ENCODE results near the gene RPL13.
"Not testable (repeated sequence)": the region's sequence is repeated elsewhere in the genome, so short reads cannot be mapped to it uniquely, and the experiment has no call there.

Gene RPL13

DNA sequence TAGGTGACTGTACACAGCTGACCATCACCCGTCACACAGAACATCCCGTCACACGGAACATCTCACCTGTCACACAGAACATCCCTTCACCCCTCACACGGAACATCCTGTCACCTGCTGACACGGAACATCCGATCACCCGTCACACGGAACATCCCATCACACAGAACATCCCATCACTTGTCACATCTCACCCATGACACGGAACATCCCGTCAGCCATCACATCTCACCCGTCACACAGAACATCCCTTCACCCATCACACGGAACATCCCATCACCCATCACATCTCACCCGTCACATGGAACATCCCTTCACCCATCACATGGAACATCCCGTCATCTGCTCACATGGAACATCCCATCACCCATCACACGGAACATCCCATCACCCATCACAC is 18.9 kb downstream of the RPL13 start:
- no peak for DNase-seq

DNA sequence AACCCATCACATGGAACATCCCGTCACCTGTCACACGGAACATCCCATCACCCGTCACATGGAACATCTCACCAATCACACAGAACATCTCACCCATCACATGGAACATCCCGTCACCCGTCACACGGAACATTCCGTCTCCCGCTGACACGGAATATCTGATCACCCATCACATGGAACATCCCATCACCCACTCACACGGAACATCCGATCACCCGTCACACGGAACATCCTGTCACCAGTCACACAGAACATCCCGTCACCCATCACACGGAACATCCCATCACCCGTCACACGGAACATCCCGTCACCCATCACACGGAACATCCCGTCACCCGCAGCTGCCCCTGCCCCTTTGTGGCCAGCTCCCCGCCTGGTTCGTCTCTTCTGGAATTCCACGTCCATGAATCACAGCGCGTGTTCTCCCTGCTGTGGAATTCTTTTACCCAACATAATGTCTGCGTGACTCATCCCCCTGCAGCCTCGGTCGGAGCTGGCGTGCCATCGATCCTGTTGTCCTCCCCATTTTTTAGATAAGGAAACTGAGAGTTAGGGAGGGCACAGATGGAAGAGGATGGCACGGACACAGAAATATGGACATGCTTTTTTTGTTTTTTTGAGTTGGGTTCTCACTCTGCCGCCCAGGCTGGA is 20.7 kb downstream of the RPL13 start:
- no peak for DNase-seq

- DNase-seq: no peak
These were observed 21.5 kb downstream of the RPL13 start for GRCh38 chr16:89581861-89582563.

DNA sequence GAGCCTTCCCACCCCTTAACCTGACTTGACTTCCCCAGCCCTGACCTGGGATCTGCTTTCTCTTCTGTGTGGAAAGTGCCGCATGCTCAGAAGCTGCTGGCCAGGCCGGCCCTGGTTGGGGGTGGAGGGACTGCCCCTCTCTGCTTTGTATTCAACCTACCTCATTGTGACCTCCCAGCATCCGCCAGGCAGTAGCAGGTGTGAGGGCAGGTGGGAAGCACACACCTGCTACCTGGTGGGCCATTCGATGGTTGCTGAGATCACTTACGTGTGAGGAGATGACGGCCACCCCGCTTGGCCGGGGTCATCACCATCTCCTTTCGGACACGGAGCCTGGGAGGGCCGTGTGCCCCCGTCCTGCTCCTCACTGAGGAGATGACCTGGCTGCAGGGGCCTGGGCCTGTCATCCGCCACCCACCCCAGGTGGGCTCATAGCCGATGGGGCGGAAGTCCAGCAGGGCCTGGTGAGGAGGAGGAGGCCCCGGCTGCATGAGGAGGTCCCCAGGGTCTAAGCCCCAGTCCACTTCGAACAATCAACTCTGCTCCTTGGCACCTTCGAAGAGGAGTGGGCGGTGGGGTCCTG is 22.2 kb downstream of the RPL13 start:
- no peak for DNase-seq

DNA sequence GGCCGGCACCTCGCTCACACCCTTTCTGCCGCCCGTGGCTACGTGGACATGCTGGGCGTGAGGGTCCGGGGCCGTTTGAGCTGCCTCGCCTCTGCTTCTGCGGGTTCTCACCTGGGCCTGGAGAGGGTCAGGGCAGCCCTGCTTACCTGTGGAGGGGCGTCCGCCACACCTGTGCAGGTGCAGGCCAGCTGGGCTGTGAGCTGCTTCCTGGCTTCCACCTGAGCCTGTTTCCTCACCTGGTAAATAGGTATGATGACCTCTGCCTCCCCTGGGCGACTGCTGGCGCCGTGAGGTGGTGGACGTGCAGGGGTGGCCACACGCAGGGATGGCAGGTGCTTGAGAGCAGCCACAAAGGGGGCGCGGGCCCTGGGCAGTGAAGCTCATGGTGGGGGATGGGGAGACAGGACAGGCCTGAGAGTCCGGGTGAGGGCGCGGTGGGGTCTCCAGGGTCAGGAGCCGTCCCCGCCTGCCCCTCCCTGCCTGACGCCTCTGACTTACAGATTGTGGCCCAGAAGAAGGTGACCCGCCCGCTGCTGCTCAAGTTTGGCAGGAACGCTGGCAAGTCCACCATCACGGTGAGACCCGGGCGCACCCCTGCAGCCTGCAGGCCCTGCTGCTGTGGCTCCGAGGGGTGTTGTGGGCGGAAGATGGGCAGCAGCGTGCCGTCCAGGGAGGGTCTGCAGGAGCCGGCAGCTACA is 22.9 kb downstream of the RPL13 start:
- no peak for DNase-seq

DNA sequence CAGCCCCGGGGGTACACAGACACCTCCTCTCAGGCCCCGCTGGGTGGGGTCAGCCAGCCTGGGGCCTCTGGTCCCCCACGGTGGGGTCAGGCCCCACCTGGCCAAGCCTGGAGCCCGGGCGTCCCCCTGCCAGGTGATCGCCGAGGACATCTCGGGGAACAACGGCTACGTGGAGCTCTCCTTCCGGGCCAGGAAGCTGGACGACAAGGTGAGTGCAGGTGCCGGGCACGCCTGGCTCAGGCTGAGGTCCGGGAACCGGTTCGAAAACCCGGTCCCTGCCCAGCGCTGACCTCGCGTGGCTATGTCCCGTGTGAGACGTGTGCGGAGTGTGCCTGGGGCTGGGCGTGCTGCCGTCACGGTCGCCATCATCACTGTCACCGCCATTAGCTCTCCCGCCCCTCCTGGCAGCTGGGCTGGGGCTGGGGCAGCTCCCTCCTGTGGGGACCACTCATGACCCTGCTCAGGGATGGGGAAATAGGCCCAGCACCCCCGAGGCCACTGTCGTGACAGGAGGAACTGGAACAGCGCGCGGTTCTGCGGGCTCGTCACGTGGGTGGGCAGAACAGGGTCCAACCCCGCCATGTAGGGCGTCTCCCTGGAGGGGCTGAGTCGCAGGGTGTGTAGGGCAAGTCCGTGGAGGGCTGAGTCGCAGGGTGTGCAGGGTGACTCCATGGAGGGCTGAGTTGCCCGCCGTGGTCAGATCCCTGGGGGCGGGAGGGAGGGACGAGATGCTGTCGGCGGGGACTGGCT is 23.6 kb downstream of the RPL13 start:
- DNase-seq: no peak

DNA sequence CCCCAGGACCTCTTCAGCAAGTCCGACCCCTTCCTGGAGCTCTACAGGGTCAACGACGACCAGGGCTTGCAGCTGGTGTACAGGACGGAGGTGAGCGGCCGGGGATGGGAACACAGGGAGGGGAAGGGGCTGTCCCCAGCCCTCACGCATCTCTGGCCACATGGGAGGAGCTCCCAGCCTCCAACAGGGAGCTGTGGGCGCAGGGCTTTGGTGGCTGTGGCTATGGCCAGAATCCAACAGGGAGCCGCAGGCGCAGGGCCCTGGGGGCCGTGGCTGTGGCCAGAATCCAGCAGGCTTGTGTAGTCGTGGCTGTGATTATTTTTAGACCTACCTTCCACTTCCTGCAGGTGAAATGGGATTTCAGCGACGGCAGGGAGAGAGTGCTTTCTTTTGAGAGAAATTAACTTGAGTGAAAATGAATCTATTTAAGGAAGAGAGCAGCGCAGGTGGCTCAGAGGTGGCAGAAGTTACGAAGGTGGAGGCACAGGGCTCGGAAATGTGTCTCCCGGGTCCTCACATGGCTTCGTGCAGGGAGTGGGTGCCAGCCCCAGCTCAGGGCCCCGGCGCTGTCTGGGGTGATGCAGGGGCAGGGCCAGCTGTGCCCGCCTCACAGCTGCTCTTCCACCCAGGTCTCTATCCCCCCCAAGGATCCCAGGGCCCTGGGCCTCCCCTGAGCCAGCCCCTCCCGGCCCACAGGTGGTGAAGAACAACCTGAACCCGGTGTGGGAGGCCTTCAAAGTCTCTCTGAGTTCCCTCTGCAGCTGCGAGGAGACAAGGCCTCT is 24.5 kb downstream of the RPL13 start:
- DNase-seq: no peak

DNA sequence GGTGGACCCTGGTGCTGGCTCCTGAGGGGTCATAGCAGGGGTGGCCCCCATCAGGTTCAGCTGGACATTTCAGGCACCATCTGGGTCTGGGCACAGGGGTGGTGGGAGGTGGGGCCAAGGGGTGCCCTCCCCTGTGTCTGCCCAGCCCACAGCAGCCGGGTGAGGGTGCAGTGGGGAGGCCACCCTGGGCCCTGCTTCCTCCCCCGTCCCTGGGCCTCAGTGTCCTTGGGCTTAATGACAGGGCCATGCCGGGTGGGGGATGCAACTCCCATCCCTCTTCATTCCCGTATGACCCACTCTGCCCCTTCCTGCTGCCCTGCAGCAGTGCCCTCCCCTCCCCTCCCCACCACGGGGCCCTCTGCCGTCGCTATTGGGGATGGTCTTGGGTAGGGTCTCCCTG is 25.7 kb downstream of the RPL13 start:
- DNase-seq: no peak

DNA sequence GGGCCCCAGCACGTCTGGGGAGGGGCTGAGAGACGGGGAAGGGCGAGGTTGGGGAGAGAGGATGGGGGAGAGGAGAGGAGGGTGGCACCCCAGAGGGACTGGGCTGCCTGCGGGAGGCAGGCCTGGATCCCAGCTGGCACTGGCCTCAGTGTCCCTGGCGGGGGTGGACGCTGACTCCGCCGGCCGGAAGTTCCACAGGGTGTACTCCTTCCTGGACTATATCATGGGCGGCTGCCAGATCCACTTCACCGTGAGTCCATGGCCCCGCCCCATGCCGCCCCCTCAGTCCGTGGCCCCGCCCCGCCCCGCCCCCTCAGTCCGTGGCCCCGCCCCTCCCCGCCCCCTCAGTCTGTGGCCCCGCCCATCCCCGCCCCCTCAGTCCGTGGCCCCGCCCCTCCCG is 26.4 kb downstream of the RPL13 start:
- DNase-seq: no peak

DNA sequence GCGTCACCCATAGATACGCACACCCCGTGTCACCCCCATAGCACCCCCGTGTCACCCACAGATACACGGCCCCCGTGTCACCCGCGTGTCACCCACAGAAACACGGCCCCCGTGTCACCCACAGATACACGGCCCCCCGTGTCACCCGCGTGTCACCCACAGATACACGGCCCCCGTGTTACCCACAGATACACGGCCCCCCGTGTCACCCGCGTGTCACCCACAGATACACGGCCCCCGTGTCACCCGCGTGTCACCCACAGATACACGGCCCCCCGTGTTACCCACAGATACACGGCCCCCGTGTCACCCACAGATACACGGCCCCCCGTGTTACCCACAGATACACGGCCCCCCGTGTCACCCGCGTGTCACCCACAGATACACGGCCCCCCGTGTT is 27.2 kb downstream of the RPL13 start:
- DNase-seq: not testable (repeated sequence)

- DNase-seq: no peak
These were observed 28.1 kb downstream of the RPL13 start for GRCh38 chr16:89588413-89589109.

DNA sequence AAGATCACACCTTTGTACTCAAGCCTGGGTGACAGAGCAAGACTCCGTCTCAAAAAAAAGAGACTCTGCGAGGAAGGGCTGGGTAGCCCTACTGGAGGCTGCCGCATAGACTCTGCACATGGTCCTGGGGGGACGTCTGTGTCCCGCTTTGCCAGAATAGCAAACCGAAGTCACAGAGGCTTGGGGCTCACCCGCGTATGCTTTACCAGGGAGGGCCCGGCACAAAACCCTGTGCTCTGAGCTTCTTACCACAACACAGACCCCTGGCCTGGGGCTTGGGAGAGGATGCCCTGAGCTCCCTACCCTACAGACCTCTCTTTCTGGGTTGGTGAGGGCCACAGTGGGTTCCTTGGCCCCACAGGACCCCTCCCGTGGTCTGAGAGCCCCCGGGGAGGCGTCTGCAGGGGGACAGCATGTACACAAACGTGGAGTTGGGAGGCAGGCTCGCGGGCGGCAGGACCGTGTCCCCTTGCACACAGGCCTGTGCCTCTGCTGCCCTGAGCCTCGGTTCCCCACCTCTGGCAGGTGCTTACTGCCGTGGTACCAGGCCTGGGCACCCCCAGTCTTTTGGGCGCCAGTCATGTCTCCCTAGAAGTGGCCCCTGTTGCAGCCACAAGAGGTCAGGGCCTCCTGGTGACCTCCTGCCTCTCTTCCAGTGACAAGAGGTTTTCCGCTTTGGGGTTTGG is 28.9 kb downstream of the RPL13 start:
- no peak for DNase-seq

DNA sequence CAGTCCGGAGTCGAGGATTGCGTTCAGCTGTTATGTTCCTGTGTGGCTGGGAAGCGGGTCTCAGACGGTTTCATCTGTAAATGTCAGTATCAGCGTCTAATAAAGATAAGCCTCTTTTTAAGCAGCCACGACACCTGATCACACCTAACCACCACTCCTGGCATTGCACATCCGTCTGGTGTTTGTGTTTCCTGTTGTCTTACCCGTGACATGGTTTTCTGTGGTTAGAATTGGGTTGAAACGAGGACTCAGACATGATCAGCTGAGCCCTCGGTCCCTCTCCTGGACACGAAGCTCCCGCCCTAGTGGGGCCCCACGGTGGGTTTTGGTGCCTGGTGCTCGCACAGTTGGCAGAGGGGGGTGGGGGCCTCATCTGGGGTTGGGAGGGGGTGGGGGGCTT is 33.4 kb downstream of the RPL13 start:
- DNase-seq: no peak

DNA sequence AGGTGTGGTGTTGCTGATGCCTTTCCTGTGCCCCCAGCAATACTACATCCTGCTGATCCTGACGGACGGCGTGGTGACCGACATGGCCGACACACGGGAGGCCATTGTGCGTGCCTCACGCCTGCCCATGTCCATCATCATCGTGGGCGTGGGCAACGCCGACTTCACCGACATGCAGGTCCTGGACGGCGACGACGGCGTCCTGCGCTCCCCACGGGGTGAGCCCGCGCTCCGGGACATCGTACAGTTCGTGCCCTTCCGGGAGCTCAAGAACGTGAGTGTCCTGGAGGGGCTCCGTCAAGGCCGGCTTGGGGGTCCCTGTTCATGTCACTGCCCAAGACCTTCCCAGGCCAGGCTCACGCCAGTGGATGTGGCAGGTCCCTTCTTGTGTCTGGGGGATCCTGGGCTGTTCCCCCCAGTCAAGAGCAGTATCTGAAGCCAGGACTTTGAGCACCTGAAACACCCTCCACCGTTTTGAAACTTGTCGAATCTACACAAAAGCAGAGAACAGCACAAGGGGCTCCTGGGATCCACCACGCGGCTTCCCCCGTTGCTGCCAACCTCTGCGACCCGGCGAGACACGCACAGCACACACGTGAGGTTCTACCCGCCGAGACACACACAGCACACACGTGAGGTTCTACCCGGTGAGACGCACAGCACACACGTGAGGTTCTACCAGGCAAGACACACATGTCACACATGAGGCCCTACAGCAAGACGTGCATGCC is 35.0 kb downstream of the RPL13 start:
- no peak for DNase-seq

GRCh38 chr16:89596061-89596689 is 35.7 kb downstream of the RPL13 start:
- DNase-seq: no peak

DNA sequence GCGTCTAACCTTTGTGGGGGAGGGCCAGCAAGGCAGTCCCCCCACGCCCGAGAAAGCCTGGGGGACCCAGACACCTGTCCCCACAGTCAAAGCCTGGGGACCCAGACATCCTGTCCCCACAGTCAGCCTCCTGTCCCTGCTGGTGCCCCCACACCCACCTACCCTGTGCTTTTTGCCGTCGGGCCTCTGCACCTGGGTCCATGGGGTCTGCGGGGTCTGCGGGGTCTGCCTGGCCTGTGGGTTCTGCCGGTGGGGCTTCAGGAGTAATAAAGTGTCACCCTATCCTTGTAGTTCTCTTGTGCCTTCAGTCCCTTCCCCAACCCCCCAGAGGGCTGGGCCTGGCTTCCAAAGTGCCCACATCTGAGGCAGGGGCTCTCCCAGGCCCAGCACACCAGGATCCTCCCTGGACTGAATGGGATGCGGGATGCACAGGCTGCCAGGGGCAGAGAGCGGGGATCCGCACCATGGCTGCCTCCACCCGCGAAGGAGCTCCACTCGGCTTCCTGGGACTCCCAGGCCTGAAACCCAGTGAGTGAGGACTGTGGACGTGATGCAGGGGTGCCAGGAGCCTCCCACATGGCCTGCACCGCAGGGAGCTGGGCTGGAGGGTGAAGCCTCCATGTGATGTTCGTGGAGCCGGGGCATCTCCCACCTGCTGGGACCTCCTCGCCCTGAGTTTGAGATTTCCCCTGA is 36.6 kb downstream of the RPL13 start:
- DNase-seq: no peak

DNA sequence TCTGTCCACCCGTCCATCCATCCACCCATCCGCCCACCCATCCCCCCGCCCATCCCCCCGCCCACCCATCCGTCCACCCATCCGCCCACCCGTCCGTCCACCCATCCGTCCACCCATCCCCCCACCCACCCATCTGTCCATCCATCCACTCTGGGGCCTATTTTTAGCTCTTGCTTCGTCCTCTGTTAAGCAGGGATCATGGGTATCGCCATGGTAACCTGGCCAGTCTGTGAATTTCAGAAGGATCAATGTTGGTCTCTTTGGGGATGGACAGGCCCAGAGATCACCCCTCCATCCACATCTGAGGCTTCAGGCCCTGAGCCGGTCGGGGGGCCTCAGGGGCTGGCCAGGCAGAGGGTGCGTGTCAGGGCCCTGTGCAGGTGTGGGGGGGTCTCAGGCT is 37.7 kb downstream of the RPL13 start:
- DNase-seq: peak in 1 of 2 donors; percentile 22

- DNase-seq: no peak
These were observed 39.0 kb downstream of the RPL13 start for GRCh38 chr16:89599451-89599858.

DNA sequence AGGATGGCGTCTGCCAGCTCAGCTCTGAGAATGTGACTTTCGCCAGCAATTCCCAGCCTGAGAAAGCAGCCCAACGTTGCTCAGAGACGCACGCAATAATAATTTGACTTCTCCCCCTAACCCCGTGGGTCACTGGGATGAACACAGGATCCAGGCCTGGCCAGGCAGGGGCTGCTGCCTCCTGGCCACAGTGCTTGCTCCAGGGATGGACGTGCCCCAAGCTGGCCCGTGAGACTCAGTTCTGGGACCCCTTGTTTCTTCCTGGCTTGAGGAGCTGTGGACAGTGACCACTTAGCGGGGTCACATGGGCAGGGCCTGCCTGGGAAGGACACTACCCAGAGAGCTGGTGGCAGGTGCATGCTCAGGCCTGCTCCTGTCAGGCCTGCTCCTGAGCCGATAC is 39.4 kb downstream of the RPL13 start:
- no peak for DNase-seq
